Uterus (tissue), 4 donors: ENCODE results near the gene RAPSN. TPM values are rescaled to one million over a fixed set of nuclear protein-coding genes. Genes with fewer than 3 reads are reported as not detected.

Experiments
- DNase-seq, 2 donors: peaks; one replicate each; pipeline ENCODE4 v3.0.0-alpha.2; 2019 to 2020
- H3K27ac ChIP-seq, 2 donors: fragments of 200-600 bp; sonication (generic); 1 replicate in 1 of 2; 2 replicates in 1 of 2; pipeline ENCODE4 v1.5.1; 2016 to 2018
- H3K27me3 ChIP-seq, 2 donors: fragments of 200-600 bp; sonication (generic); one replicate each; pipeline ENCODE4 v1.5.1; 2018 to 2019; ENCODE audit warnings: control low read depth in 1 of 2
- H3K36me3 ChIP-seq, 2 donors: fragments of 200-600 bp; sonication (generic); one replicate each; pipeline ENCODE4 v1.5.1; 2019; ENCODE audit warnings: control low read depth in 1 of 2
- H3K4me1 ChIP-seq, 2 donors: fragments of 200-600 bp; sonication (generic); one replicate each; pipeline ENCODE4 v1.5.1; 2018 to 2019; ENCODE audit warnings: control low read depth in 1 of 2
- H3K4me3 ChIP-seq, 2 donors: fragments of 200-600 bp; sonication (generic); 1 replicate in 1 of 2; 2 replicates in 1 of 2; pipeline ENCODE4 v1.5.1; 2018 to 2019; ENCODE audit warnings: mild to moderate bottlenecking in 1 of 2
- H3K9me3 ChIP-seq, 2 donors: fragments of 200-600 bp; sonication (generic); one replicate each; pipeline ENCODE4 v1.5.1; 2019; ENCODE audit warnings: control low read depth in 1 of 2
- CTCF ChIP-seq, 4 experiments: fragments of 200-600 bp in 2 of 4; fragments of 450-650 bp in 2 of 4; sonication (generic) in 2 of 4; IDR thresholded peaks; one replicate each; pipeline ENCODE4 v1.5.1; 2016 to 2019; ENCODE audit warnings: antibody characterized with exemption in 4 of 4, mild to moderate bottlenecking in 2 of 4, moderate library complexity in 1 of 4
- POLR2A ChIP-seq, 2 donors: fragments of 450-650 bp; IDR thresholded peaks; one replicate each; pipeline ENCODE4 v1.6.1; 2016; ENCODE audit warnings: antibody characterized with exemption in 2 of 2, mild to moderate bottlenecking in 1 of 2, moderate library complexity in 1 of 2
- intact Hi-C: fragments of 100-400 bp; cut with DNase I; formaldehyde crosslinking; loops from one replicate; pipeline ENCODE4 v1.15.1; 2023; ENCODE audit warnings: low total_unique reads
- total RNA-seq, 4 donors: library from RNA; depleted of rRNA in 3 of 4; stranded (reverse); fragments of >200 nt in 3 of 4; gene quantifications; one replicate each; pipeline versions ENCODE4 v1.1.0 to v1.2.4, GENCODE V29; 2014 to 2023
- donor health status: DM: yes; HTN: yes; CAD: no.

The RAPSN gene
- total RNA-seq, 4 donors from 2014 or later = 0.41 TPM; not detected in 3

GRCh38 chr11:47393163-47394049 is 55.5 kb downstream of the RAPSN start:
- no peak for DNase-seq
- Histone ChIP-seq H3K4me3 (no peak overlapping the region), H3K27ac (peak overlapping the region in 1 of 2 donors; percentile 85)

GRCh38 chr11:47392546-47393162 is 56.3 kb downstream of the RAPSN start:
- Histone ChIP-seq H3K36me3 (no peaks in the 10 kb centered on the region), H3K27me3 (no peaks in the 10 kb centered on the region), H3K4me1 (no peaks in the 10 kb centered on the region), H3K9me3 (no peaks in the 10 kb centered on the region), H3K4me3 (no peak overlapping the region), H3K27ac (no peak overlapping the region)
- no peak for DNase-seq
- TF ChIP-seq POLR2A (IDR thresholded peaks at IDR 0.05) = no peak
- no peak for TF ChIP-seq CTCF (IDR thresholded peaks at IDR 0.05)
- intact Hi-C loops = no loop called here

More at GRCh38 chr11:47393163-47394049, 55.5 kb downstream of the RAPSN start:
- intact Hi-C loops = no loop called here
- no peak for TF ChIP-seq CTCF (IDR thresholded peaks at IDR 0.05)
- H3K36me3 ChIP-seq = no peaks in the 10 kb centered on the region
- H3K4me1 ChIP-seq = no peaks in the 10 kb centered on the region
- no peaks in the 10 kb centered on the region for H3K27me3 ChIP-seq
- H3K9me3 ChIP-seq = no peaks in the 10 kb centered on the region

- DNase-seq = no peak
- H3K4me3 ChIP-seq = no peak overlapping the region
- no peaks in the 10 kb centered on the region for H3K27me3 ChIP-seq
- intact Hi-C loops = no loop called here
- TF ChIP-seq CTCF (IDR thresholded peaks at IDR 0.05) (no peak), POLR2A (IDR thresholded peaks at IDR 0.05) (no peak)
- no peaks in the 10 kb centered on the region for H3K36me3 ChIP-seq
- H3K4me1 ChIP-seq = no peaks in the 10 kb centered on the region
- no peak overlapping the region for H3K27ac ChIP-seq
- no peaks in the 10 kb centered on the region for H3K9me3 ChIP-seq
These were observed 57.1 kb downstream of the RAPSN start for GRCh38 chr11:47391711-47392432.

GRCh38 chr11:47391077-47391583 is 57.8 kb downstream of the RAPSN start:
- Histone ChIP-seq H3K4me1 (no peaks in the 10 kb centered on the region), H3K27me3 (no peaks in the 10 kb centered on the region), H3K36me3 (no peaks in the 10 kb centered on the region), H3K4me3 (no peak overlapping the region), H3K9me3 (no peaks in the 10 kb centered on the region), H3K27ac (no peak overlapping the region)
- intact Hi-C loops = no loop called here
- DNase-seq = no peak
- TF ChIP-seq CTCF (IDR thresholded peaks at IDR 0.05) = no peak
- TF ChIP-seq POLR2A (IDR thresholded peaks at IDR 0.05) = no peak
